ENCODE measurements around the gene CPSF4.

DNA sequence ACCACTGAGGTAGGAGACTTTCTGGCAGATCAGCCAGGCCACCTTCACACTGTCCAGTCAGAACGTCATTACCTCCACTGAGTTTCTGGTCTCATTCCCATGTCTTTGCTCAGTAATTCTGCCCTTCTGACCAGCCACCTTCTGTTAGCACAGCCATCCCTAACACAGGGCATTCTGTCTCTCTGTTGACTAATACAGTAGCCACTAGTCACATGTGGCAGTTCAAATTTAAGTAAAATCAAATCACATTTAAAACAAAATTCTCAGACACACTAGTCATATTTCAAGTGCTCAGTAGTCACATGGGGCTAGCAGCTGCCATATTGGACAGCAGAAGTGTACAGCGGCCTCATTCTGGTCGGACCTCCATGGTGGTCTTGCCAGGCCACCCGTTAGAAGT is 7.4 kb downstream of the CPSF4 start:
- TF ChIP-seq, protein P1, sequence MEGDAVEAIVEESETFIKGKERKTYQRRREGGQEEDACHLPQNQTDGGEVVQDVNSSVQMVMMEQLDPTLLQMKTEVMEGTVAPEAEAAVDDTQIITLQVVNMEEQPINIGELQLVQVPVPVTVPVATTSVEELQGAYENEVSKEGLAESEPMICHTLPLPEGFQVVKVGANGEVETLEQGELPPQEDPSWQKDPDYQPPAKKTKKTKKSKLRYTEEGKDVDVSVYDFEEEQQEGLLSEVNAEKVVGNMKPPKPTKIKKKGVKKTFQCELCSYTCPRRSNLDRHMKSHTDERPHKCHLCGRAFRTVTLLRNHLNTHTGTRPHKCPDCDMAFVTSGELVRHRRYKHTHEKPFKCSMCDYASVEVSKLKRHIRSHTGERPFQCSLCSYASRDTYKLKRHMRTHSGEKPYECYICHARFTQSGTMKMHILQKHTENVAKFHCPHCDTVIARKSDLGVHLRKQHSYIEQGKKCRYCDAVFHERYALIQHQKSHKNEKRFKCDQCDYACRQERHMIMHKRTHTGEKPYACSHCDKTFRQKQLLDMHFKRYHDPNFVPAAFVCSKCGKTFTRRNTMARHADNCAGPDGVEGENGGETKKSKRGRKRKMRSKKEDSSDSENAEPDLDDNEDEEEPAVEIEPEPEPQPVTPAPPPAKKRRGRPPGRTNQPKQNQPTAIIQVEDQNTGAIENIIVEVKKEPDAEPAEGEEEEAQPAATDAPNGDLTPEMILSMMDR (IDR thresholded peaks at IDR 0.05; ENCODE audit: low read depth, low read length) = no peak
- TF ChIP-seq POLR2A (IDR thresholded peaks at IDR 0.05; ENCODE audit: extremely low read depth, insufficient read length) (no peak), MYC (IDR thresholded peaks at IDR 0.05; ENCODE audit: low read depth, low read length) (no peak)
- TF ChIP-seq, protein P2, sequence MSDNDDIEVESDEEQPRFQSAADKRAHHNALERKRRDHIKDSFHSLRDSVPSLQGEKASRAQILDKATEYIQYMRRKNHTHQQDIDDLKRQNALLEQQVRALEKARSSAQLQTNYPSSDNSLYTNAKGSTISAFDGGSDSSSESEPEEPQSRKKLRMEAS (IDR thresholded peaks at IDR 0.05; ENCODE audit: low read depth, low read length) = no peak
